ENCODE results near the gene SYT5.
"Not testable (repeated sequence)": the region's sequence is repeated elsewhere in the genome, so short reads cannot be mapped to it uniquely, and the experiment has no call there.

The SYT5 gene

DNA sequence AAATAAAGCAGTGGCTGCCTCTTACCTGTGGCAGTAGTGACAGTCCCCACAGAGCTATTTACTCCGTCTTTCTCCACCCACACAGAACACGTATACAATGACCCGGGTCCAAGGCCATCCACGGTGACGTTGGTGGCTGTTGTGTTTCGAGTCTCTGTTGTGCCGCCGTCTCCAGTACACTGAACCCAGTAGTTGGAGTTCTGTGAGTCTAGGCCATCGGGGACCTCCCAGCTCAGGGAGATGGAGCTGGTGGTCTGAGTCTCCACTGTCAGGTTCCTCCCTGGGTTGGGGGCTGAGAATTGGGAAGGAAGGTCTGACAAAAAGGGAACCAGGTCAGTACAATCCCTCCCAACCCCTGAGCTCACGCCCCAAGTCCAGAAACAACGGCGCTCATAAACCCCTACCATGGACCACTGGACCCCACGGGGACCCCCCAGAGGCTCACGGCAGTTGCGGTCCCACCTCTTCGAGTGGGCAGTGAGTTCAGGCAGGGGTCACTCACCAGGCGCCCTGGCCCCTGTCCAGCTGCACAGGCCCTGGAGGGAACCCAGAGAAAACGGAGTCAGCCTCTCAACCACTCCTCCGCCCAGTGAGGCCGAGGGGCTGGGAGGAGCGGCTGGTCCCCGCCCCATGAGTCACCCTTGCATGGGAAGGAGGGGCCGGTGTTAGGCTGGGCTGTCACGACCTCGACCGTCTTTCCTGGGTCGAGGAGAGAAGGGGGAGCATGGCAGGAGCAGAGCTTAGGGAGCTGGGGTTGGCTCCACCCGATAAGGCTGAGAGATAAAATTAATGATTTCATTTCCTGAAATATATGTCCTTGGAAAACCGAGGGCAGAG lies 26.8 kb upstream of the SYT5 start:
- peak; percentile 94 for DNase-seq (ENCODE audit: low spot score)

DNA sequence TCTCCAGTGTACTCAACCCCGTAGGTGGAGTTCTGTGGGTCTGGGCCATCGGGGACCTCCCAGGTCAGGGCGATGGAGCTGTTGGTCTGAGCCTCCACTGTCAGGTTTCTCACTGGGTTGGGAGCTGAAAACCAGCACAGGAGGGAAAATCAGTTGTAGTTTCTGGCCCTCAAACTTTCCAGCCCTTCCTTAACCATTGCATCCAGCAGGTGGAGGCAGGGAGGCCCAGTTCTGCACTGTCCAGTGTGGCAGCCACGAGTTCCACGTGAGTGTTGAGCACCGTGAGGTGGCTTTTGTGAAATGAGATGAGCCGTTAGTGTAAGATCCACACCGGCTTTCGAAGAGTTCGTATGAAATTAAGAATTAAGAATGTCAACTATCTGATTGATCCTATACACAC lies 22.1 kb upstream of the SYT5 start:
- DNase-seq (ENCODE audit: low spot score): not testable (repeated sequence)

DNA sequence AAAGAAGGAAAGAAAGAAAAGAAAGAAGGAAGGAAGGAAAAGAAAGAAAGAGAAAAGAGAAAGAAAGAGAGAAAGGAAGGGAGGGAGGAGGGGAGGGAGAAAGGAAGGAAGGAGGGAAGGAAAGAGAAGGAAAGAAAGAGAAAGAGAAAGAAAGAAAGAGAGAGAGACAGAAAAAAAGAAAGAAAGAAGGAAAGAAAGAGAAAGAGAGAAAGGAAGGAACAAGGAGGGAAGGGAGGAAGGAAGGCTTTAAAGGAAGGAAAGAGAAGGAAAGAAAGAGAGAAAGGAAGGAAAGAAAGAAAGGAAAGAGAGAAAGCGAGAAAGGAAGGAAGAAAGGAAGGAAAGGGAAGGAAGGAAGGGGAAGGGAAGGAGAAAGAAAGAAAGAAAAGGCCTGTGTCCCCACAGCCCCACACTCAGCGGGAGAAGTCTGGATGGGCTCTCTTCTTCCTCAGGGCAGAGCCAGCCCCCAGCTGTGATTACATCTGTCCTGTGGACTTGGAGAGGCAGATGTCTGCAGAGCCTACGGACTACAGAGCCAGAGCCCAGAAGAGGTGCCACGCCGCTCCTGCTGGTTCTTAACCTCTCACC lies 19.6 kb upstream of the SYT5 start:
- DNase-seq (ENCODE audit: low spot score): no peak

DNA sequence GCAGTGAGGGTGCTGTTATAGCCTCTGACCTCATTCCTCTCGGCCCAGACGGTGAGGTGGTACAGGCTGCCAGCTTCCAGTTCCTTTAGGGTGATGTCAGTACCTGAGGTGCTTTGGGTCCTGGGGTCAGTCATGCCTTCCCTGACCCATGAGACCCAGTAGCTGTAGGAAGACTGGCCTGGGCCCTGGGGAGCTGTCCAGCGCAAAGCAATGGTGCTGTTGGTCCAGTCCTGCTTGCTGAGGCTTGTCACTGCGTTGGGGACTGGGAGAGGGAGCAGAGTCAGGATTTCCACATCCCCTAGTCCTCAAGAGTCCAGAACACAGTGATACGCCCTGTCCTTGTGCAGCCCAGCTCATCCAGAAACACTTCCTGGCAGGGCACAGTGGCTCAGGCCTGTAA lies 18.6 kb upstream of the SYT5 start:
- DNase-seq (ENCODE audit: low spot score): no peak

DNA sequence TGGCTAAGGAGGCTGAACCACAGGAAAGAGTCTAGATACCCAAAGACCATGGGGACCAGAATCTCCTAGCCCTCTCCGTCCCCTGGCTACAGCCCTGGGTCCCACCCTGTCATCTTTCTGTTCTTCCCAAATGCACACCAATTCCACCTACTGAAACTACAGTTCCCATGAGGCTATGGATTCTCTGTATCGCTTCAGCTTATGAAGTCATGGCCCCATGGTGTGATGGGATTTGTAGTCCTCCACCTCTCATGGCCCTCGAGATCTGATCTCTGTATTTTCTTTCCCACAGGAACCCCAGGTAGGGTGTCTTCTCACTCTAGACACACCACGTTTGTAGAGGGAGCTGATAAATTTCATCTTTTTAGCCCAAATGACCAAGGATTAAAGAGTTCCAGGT lies 17.4 kb upstream of the SYT5 start:
- DNase-seq (ENCODE audit: low spot score): no peak

DNA sequence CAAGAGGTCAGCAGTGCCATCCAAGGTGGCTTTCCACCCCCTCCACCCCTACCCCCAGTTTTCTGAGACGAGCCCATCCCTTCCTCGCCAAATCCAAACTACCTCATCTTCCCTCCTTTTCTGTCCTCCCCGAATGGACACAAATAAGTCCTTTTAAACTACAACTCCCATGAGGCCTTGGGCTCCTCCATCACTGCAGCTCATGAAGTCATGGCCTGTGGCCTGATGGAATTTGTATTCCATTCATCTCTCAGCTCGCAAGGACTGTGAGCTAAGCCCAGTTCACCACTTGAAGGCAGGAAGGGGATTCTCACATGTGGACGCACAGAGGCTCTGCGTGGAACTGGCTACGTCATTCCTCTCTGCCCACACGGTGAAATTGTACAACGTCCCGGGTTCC lies 16.7 kb upstream of the SYT5 start:
- no peak for DNase-seq (ENCODE audit: low spot score)

DNA sequence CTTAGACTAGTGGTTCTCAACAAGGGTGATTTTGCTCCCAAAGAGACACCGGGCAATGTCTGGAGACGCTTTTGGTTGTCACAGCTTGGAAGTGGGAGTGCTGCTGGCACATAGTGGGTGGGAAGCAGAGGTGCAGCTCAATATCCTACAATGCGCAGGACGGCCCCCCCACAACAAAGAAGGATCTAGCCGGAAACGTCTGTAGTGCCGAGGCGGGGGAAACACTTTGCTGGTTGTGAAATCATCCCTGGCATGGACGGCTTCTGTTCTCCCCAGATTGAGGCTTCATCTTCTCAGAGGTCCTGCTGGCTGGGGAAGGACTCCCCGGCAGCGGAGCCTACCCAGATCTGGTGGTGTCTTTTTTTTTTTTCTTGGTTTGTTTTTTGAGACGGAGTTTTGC lies 13.4 kb upstream of the SYT5 start:
- DNase-seq (ENCODE audit: low spot score): no peak

DNA sequence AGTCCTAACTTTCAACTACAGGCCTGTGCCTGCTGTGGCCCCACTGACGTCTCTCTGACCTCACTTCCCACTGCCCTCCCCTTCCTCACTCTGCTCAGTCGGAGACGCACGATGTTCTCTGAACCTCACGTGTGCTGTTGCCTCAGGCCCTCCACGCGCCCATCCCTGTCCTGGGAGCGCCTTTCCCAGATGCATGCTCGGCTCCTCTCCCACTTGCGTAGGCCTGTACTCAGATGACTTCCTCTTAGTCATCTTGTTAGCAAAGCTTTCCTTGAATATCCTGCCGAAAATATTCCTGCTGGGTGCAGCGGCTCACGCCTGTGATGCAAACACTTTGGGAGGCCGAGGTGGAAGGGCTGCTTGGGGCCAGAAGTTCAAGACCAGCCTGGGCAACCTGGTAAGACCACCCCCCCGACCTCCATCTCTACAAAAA lies 9.3 kb upstream of the SYT5 start:
- peak; percentile 88 for DNase-seq (ENCODE audit: low spot score)

DNA sequence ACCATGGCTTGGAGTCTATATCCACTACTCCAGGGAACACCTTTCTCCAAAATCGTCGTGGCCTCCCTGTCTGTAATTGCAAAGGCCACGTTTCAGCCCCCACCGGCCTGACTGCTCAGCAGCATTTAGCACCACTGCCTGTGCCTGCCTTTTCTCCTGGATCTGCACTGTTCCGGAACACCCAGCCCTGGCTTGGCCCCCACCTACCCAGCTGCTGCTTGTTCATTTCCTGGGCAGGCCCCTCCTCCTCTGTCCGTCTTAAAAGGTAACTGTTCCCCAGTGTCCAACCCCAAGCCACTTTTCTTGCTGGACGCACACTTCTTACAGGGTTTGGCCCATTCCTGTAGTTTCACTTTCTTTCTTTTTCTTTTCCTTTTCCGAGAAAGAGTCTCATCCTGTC lies 8.5 kb upstream of the SYT5 start:
- no peak for DNase-seq (ENCODE audit: low spot score)

DNA sequence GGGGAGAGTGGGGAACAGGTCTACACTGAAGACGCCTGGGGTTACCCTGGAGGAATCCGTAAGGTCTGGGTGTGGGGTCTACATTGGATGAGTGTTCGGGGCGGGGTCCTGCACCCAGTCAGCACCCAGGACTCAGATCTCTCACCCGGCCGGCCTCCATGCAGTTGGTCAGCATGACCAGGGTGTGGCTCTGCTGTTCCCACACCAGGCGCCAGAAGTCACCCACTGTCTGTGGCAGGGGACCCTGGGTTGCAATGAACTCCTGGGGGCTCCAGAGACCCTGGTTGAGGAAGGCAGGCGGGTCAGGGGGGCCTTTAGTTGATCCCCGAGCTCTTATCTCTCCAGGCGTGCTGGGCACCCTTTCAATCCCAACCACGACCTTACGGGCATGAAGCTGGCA lies 6.0 kb upstream of the SYT5 start:
- DNase-seq (ENCODE audit: low spot score): no peak

DNA sequence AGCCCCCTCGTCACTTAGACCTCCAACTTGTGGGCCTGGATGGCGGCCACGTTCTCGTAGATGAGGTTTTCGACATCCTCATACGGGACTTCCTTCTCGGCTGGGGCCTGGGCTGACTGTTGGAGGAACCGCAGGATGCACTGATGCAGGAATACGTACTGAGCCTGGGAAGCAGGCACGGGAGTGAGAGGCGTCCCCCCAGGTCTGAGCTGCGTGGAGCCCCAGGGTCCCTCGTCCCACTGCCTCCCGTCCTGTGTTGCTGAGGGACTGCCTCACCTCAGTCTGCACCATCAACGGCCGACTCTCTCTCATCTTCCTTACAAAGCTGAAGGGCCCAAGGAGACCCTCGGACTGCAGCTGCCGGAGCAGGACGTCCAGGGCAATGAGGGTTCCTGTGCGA lies 1.7 kb upstream of the SYT5 start:
- DNase-seq (ENCODE audit: low spot score): no peak

DNA sequence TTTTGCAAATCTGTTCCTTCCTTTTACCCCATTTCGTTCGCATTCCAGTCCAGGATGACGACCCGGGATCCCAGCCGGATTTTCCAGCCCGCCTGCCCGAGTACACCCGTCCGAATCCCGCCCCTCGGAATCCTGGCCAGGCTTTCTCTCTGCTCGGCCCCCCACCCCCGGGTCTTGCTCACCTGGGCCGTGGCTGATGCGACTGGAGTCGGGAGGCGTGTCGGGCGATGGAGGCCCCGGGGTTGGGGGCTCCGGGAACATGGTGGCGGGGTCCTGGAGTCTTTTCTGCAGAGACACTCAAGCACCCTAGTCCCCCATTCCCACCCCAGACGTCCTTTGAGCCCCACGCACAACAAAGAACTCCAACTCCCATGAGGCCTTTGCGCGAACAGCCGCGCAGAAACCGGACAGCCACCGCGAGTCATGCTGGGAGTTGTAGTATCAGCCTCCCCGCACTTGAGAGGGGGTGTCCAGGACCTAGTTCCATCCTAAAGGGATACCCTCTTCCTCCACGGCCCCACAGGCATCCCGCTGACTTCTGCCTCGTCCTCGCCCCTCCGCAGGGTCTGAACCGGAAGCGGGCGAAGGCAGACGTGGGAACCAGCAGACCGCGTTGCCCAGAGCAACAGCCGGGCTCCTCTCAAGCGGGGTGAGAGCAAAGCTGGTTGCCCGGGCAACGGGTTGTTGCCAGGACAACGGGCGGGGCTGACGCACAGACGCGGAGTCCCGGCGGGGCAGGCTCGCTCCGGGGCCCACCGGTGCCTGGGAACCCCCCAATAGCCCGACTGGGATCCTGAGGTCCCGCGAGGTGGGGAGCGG lies 1.1 kb downstream of the SYT5 start:
- peak; percentile 79 for DNase-seq (ENCODE audit: low spot score)

DNA sequence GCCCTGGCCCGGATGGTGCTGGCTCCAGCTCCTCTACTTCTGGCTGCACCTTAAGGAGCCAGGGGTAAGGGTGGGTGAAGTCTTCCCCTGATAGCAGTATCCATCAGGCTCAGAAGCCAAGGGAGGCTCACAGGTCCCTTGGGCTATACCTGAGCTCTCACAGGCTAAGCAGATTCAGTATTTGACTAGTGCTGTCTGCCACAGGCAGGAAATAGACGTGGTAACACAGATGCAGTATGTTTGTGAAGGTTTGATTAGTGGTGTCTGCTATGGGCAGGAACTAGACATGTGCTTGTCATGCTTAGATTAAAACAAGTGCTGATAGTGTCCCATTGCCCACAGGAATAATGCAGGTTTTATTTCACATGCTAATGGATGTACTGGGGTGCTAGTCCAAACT lies 4.0 kb downstream of the SYT5 start:
- no peak for DNase-seq (ENCODE audit: low spot score)

DNA sequence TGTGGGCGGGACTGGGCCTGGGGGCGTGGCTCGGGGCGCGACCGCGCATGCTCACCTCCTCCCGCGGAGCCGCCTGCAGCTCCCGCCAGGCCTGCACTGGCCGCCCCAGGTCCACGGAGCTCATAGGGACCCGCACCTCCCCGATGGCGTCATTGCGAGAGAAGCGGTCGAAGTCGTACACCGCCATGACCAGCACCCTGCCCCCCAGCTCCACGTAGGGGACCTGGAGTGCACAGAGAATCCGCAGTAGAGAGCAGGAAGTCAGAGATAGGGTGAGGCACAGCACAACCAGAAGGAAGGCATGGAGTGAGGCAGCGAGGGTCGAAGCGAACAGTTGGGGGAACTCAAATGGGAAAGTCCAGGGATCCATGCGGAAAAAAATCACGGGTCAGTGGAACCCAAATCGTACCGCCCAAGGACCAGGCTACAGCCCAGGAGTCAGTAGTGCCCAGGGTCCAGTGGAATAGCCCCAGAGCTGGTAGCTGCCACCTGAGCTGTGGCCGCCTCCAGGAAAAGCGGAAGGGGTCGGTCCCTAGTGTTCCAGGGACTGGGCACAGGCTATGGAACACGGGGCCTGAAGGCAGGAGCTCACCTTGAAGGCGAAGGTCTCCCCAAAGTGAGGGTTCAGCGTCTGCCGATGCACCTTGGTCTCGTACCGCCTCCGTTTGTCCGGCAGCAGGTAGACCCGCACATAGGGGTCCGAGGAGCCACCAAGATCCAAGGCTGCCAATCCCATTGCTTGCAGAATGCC lies 4.8 kb downstream of the SYT5 start:
- DNase-seq (ENCODE audit: low spot score): no peak

DNA sequence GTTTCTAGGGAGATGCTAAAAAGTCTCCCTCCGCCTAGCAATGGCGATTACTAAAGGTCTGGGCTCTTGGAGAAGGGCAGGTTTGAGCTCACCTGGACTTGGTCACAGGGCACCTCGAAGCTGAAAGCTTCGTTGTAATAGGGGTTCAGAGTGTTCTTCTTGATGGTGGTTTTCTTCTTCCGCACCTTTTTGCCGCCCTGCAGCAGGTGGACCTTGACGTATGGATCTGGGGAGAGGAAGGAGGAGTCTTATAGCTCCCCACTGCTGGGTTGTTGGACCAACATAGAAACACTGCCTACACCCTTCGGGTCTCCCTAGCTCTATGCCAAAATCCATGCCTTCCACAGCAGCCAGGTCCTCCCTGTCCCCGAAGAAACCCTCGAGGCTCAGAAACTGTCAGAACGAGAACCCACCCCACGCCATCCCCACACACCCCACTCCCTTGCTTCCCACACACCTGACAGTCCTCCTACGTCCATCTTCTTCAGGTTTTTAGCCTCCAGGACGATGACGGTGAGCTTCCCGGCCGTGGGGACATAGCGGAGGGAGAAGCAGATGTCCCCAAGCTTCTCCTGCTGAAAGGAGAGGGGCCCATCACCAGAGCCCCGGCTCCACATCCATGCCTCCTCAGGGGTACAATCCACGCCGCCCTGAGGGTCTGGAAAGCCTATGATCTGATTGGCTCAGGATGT lies 5.5 kb downstream of the SYT5 start:
- DNase-seq (ENCODE audit: low spot score): no peak

DNA sequence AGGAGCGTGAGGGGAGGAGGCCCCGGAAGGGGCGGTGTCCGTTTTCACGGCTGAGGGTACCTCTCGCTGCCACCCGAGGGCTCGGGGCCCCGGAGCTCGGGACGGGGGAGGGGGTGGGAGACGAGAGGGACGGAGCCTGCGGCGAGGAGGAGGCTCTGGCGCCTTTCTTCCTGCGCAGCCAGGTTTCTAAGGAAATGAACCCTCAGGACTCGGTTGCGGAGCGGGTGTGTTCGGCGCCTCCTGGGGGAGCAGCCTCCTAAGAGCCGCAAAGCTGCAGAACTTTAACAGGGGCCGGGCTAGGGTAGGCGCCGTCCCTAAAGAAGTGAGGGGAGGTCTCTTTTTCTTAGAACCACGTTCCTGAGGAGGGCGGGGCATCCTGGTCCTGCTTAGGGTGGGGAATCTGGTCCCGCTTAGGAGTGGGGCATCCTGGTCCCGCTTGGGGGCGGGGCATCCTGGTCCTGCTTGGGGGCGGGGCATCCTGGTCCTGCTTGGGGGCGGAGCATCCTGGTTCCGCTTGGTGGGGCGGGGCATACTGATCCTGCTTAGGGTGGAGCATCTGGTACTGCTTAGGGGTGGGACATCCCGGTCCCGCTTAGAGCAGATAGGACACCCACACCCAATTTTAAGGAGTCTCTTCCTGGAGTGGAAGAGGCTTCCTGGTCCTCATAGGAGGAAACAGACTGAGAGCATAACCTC lies 6.2 kb downstream of the SYT5 start:
- DNase-seq (ENCODE audit: low spot score): peak; percentile 94

DNA sequence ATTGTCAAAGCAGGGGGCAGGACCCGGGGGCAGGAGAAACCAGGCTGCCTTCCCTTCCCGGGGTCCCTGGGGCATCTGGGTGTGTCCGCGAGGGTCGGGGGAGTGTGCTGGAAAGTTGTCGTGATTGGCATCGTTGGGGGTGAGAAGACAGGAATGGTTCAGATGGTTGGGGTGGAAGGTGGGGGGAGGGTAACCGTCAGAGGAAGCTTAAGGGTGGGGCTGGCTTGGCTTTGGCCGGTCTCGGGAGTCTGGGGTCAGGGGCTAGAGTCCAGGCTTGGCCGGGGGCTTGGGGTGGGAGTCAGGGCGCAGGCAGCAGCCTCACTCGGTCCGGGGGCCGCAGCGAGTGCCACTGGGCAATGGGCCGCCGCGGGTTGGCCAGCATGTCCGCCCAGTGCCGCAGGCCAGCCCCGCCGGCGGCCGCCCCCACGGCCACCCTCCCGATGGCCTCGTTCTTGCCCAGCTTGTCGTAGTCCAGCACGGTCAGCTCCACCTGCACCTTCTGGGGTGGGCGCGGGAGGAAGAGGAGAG lies 6.8 kb downstream of the SYT5 start:
- DNase-seq (ENCODE audit: low spot score): no peak

DNA sequence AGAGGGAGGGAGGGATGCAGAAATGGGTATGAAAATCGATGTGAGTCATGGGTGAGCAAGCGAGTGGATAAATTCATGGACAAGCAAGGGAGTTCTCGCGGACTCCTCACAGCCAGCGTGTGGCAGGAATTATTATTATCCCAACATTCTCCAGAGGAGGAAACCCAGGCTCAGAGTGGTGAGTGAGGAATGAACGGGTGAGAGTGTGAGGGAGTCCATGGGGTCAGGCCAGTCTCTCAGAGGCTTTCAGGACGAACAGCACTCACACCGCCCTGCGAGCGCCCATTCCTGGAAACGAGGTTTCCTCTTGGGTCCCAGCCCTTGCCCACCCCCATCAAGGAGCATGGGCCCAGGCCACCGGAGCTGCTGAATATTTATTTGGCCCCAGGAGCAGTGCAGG lies 7.3 kb downstream of the SYT5 start:
- DNase-seq (ENCODE audit: low spot score): peak; percentile 71

DNA sequence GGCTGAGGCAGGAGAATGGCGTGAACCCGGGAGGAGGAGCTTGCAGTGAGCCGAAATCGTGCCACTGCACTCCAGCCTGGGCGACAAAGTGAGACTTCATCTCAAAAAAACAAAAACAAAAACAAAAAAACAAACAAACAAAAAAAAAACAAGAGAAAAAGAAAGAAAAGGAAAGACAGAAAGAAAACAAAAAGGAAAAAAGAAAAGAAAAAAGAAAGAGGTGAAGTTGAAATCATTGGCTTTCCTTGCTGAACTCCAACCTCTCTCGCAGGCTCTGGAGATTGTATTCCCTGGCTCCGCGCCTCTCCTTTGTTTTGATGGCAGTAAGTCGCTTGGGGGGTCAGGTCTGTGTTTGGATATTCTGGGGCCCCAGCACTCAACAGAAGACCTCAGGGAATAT lies 7.8 kb downstream of the SYT5 start:
- DNase-seq (ENCODE audit: low spot score): not testable (repeated sequence)

DNA sequence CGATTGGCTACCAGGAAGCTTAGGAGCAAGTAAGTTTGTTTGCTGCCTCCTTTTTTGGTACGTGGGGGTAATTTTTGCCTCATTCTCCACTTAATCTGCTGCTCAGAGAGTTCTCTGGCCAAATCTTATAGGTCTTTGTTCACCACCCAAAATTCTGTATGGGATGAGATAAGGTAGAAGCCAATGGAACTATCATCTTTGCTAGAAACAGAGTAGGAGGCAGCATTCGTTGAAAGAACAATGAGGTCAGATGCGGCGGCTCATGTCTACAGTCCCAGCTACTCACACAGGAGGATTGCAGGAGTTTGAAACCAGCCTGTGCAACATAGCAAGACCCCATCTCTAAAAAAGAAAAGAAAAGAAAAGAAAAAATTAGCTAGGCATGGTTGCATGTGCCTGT lies 8.6 kb downstream of the SYT5 start:
- DNase-seq (ENCODE audit: low spot score): no peak

DNA sequence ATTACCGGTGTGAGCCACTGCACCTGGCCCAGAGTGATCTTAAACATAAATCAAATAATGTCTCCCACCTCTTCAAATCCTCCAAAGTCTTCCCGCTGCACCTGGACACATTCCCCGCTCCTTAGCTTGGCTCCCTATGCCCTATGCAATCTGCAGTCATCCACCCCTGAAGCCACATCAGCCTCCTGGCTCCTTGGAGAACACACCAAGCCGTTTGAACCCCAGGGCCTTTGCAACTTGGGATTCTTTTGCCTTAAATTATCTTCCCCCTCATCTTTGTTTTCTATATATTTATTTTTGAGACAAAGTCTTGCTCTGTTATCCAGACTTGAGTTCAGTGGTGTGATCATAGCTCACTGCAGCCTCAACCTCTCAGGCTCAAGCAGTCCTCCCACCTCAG lies 11.0 kb downstream of the SYT5 start:
- no peak for DNase-seq (ENCODE audit: low spot score)

All from GM03348 (cell line).